ENCODE measurements around the gene TGM1.

DNA sequence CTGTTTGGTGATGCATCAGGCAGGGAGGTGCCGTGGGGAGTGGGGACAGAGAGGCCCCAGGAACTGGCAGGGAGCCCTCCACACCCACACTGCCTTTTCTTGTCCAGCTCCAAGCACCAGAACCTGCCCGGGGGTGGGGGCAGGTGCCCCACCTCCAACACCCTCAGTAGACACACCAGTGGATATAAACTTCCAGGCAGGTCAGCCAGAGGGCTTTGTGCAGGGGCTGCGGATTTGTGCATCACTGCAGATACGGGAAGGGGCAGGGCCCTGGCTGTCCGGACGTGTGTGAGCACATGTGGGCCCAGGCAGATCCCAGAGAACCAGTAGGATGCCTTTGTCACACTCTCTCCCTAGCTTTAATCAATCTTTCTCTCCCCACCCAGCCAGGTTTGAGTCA is 1.3 kb upstream of the TGM1 start:
- TF ChIP-seq, protein P1, sequence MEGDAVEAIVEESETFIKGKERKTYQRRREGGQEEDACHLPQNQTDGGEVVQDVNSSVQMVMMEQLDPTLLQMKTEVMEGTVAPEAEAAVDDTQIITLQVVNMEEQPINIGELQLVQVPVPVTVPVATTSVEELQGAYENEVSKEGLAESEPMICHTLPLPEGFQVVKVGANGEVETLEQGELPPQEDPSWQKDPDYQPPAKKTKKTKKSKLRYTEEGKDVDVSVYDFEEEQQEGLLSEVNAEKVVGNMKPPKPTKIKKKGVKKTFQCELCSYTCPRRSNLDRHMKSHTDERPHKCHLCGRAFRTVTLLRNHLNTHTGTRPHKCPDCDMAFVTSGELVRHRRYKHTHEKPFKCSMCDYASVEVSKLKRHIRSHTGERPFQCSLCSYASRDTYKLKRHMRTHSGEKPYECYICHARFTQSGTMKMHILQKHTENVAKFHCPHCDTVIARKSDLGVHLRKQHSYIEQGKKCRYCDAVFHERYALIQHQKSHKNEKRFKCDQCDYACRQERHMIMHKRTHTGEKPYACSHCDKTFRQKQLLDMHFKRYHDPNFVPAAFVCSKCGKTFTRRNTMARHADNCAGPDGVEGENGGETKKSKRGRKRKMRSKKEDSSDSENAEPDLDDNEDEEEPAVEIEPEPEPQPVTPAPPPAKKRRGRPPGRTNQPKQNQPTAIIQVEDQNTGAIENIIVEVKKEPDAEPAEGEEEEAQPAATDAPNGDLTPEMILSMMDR (IDR thresholded peaks at IDR 0.05) = no peak
- TF ChIP-seq, protein P2, sequence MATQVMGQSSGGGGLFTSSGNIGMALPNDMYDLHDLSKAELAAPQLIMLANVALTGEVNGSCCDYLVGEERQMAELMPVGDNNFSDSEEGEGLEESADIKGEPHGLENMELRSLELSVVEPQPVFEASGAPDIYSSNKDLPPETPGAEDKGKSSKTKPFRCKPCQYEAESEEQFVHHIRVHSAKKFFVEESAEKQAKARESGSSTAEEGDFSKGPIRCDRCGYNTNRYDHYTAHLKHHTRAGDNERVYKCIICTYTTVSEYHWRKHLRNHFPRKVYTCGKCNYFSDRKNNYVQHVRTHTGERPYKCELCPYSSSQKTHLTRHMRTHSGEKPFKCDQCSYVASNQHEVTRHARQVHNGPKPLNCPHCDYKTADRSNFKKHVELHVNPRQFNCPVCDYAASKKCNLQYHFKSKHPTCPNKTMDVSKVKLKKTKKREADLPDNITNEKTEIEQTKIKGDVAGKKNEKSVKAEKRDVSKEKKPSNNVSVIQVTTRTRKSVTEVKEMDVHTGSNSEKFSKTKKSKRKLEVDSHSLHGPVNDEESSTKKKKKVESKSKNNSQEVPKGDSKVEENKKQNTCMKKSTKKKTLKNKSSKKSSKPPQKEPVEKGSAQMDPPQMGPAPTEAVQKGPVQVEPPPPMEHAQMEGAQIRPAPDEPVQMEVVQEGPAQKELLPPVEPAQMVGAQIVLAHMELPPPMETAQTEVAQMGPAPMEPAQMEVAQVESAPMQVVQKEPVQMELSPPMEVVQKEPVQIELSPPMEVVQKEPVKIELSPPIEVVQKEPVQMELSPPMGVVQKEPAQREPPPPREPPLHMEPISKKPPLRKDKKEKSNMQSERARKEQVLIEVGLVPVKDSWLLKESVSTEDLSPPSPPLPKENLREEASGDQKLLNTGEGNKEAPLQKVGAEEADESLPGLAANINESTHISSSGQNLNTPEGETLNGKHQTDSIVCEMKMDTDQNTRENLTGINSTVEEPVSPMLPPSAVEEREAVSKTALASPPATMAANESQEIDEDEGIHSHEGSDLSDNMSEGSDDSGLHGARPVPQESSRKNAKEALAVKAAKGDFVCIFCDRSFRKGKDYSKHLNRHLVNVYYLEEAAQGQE (IDR thresholded peaks at IDR 0.05; ENCODE audit: low read depth, low read length) = no peak
- TF ChIP-seq GABPA (IDR thresholded peaks at IDR 0.05; ENCODE audit: low read depth) (no peak), JUND (IDR thresholded peaks at IDR 0.05) (no peak), EP300 (IDR thresholded peaks at IDR 0.05; ENCODE audit: borderline replicate concordance in 1 of 2, low read depth in 1 of 2, low read length in 1 of 2) (no peak), RCOR1 (IDR thresholded peaks at IDR 0.05; ENCODE audit: low read length) (no peak), FOXM1 (IDR thresholded peaks at IDR 0.05; ENCODE audit: low read depth) (no peak)
- TF ChIP-seq, protein P3, sequence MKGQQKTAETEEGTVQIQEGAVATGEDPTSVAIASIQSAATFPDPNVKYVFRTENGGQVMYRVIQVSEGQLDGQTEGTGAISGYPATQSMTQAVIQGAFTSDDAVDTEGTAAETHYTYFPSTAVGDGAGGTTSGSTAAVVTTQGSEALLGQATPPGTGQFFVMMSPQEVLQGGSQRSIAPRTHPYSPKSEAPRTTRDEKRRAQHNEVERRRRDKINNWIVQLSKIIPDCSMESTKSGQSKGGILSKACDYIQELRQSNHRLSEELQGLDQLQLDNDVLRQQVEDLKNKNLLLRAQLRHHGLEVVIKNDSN (IDR thresholded peaks at IDR 0.05; ENCODE audit: borderline replicate concordance, low read depth) = no peak
- TF ChIP-seq, protein P4, sequence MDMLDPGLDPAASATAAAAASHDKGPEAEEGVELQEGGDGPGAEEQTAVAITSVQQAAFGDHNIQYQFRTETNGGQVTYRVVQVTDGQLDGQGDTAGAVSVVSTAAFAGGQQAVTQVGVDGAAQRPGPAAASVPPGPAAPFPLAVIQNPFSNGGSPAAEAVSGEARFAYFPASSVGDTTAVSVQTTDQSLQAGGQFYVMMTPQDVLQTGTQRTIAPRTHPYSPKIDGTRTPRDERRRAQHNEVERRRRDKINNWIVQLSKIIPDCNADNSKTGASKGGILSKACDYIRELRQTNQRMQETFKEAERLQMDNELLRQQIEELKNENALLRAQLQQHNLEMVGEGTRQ (IDR thresholded peaks at IDR 0.05; ENCODE audit: borderline replicate concordance, low read depth, low read length) = no peak

Data from SK-N-SH (cell line).